ENCODE results near the gene CD79A.

Gene CD79A

DNA sequence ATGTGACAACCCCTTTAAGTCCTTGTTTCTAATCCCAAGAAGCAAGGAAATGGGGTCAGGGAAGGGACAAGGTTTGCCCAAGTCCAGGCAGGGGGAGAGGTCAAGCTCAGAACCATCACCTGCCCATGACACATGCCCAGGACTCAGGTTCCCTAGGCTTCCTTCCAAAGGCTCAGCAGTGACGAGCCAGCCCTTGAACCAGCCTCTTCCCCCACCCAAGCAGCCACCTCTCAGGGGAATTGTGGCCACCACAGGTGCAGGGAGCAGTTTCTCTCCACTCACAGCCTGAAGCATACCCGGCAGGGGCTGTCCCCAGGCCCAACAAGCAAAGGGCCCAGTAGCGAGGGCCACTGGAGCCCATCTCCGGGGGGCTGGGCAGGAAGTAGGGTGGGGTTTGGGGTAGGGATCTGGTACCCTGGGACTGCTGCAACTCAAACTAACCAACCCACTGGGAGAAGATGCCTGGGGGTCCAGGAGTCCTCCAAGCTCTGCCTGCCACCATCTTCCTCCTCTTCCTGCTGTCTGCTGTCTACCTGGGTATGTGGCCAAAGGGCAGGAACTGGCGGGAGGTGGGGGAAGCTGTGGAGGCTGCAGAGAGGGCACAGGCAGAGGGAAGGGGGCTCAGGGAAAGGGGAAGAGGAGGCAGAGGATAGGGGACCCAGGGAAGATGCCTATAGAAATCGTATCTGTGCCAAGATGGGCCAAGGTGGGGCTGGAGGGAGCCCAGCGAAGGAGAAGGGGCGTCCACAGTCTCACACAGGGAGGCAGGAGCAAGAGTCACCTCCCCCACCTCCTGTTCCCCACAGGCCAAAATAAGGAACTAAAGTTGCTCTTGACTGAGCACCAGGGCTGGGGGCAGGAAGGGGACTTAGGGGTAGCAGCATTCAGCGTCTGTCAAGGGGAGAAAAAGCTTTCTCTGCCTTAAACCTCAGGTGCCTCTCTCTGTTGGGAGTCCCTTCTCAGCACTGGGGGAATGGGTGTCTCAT is at the start of gene CD79A:
TSS of gene CD79A (plus strand) at position 433 of the 986 bp plus-strand sequence. CDS start at position 459, 26 bp downstream.
- no peak for DNase-seq

DNA sequence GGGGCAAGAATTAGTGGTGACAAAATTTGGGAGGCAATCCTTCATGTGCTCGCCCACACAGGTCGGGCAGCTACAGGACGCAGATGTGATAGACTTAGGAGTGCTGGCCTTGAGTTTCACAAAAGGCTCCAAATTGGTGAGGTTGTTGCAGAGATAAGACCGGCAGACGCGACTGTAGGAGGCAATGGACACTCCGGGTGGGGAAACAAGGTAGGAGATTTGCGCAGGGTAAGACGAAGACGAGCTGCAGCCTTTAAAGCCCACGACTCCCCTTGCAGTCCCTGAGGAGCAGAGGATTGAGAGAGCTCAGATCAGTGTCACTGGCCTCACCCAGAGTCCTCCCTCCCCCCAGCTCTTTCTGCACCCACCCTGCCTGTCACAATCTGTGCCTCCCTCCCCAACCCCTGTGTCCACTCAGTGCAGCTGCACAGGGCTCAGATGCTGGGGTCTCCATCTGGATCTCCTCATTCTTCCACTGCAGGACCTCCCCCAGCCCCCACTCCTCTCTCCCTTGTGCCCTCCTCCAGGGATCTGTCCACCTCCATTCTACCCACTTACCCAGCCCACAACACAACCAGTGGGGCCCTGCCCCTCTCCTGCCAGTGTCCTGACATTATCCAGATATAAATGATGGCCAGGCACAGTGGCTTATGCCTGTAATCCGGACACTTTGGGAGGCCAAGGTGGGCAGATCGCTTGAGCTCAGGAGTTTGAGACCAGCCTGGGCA is 38.9 kb upstream of the CD79A start:
- DNase-seq: no peak

- no peak for DNase-seq
Observed at GRCh38 chr19:41839211-41839610, 37.9 kb upstream of the CD79A start.

DNA sequence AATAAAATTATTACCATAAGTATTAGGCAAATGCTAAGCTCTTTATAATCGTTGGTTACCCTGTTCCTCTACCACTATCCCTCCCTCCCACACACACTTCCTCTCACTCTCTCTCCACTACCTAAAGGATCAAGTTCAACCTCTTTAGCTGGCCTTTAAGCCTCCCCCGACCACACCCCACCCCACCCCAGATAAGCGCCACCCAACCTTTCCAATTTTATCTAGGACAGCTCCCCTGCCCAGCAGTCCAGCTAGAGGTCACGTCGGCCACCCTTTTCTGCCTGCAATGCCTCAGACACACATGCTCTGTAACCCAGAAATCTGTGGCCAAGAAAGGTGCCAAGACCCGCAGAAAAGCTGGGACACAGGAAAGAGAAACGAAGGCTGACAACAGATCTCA is 33.7 kb upstream of the CD79A start:
- no peak for DNase-seq

GRCh38 chr19:41844601-41845000 is 32.5 kb upstream of the CD79A start, which contains the start of gene LYPD4:
LYPD4 (minus strand) TSS chr19:41844683; CDS start chr19:41839285, 5,398 bp downstream.
- DNase-seq: no peak

- no peak for DNase-seq
Observed at GRCh38 chr19:41845001-41845050, 32.3 kb upstream of the CD79A start, which contains the start of gene DMRTC2. DMRTC2 (plus strand) TSS chr19:41845042; CDS start chr19:41847429, 2,387 bp downstream.

DNA sequence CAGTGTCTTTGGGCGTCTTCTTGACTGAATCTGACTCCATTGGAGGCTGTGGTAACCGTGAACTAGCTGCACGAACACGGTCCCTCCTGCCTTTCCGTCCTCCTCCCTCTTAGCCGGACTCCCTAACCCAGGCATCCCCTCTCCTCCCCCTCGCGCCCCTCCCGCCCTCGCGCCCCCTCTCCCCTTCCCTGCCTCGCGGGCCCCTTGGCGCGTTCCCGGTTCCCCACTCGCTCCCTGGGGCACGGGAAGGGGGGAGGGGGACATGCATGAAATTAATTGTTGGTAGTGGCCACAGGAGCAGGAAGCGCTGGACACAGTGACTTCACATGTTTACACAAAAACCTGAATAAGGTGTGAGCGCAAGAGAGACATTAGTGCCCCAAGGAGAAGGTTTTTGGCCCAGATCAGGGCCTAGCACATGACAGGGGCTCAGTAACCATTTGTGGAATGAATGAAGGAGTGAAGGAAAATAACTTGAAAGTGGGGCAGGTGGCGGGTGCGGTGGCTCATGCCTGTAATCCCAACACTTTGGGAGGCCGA is 32.0 kb upstream of the CD79A start:
- no peak for DNase-seq

DNA sequence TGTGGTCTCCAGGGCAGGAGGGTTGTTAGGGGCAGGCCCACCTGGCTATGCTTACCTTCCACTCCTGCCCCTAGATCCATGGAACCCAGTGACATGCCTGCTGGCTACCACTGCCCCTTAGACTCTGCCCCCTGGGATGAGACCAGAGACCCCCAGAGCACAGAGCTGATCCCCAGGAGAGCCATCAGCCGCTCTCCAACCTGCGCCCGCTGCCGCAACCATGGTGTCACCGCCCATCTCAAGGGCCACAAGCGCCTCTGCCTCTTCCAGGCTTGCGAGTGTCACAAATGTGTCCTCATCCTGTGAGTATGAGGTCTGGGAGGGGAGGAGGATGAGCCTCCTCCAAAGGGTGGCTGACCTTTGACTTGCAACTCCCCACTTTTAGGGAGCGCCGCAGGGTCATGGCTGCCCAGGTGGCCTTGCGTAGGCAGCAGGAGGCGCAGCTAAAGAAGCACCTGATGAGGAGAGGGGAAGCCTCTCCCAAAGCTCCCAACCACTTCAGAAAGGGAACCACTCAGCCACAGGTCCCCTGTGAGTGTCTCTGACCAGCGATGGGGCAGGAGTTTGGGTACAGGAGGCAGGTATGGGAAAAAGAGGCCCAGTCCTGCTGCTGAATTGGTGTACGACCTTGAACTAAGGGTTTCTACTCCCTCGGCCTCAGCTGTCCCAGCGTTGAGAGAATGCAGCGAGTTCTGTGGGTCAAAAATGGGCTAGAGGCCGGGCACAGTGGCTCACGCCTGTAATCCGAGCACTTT is 29.6 kb upstream of the CD79A start:
- DNase-seq: no peak

GRCh38 chr19:41848666-41849065 is 28.4 kb upstream of the CD79A start:
- DNase-seq: no peak

GRCh38 chr19:41849067-41849466 is 28.0 kb upstream of the CD79A start:
- no peak for DNase-seq

DNA sequence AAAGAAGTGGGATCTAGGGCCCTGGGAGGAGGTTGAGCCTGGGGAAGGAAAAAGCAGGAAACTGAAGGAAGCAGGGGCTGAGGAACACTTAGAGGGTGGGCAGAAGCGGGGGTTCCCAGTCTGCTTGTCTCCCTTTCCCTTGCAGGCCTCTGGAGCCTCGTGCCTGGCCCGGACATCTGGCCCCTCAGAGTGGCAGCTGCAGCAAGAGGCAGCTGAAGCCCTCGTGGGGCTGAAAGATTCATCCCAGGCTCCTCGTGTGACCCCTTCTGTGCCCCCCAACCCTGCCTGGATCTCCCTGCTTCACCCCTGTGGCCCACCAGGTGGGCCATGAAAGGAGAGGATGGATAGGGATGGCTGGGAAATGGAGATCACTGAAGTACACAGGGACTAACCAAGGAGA is 26.7 kb upstream of the CD79A start:
- DNase-seq: no peak

GRCh38 chr19:41851456-41851855 is 25.6 kb upstream of the CD79A start:
- DNase-seq: no peak

DNA sequence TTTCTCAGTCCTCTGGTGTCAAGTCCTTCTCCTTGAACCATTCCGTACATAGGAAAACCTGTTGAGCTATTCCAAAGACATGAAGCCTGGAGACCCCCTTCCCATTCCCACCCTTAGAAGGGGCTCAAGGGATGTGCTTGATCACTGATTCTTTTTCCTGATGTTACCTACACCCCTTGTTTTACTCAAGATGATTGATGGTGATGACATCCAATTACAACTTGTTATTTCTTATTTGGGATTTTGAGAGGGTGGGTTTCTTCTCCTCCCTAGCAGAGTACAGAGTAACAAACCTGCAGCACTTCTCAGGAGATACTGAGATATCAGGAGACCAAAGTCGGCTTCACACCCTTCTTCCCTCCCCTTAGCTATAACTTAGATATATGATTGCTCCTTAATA is 23.7 kb upstream of the CD79A start:
- DNase-seq: no peak

GRCh38 chr19:41853768-41854167 is 23.3 kb upstream of the CD79A start:
- DNase-seq: no peak

DNA sequence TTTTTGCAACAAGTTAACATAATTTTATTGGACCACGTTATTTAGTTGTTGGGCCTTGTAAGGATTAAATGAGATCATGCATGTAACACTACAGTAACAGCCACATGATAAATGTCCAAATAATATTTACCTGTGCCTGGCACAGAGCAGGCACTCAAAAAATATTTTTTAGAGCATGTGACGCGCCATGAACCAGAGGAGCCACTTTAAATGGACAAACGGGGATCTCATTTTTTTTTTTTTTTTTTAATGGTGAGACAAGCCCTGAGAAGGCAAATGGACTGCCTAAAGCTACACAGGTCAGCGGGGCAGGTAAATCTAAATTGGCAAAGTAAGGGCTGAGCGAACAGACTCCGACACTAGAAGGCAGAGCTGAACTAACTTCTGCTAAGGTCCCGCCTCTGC is 17.9 kb upstream of the CD79A start:
- DNase-seq: no peak

DNA sequence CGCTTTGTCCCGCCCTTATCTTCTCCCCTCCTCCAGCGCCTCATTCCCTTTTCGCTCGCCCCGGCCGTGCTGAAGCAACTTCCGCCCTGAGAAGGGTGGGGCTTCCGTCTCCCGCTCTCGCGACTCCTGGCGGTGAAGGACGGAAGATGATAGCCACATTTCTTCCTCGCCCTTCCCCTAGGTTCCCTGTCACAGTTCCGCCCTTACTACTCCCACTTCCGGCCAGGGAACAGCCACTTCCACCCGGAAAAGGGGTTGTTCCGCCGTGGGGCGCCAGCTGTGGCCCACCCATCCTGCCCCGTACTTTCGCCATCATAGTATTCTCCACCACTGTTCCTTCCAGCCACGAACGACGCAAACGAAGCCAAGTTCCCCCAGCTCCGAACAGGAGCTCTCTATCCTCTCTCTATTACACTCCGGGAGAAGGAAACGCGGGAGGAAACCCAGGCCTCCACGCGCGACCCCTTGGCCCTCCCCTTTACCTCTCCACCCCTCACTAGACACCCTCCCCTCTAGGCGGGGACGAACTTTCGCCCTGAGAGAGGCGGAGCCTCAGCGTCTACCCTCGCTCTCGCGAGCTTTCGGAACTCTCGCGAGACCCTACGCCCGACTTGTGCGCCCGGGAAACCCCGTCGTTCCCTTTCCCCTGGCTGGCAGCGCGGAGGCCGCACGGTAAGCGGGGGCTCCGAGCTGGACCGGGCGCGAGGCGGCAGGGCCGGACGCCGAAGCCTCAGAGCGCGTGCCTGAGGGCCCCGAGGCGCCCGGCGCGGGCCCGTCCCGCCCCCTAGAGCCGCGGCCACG is 17.3 kb upstream of the CD79A start, which contains the start of gene RPS19:
TSS of gene RPS19 (plus strand) at position 638 of the 801 bp plus-strand sequence. CDS start 520 bp downstream, outside the sequence.
- peak; percentile 98 for DNase-seq

- no peak for DNase-seq
Observed at GRCh38 chr19:41860419-41861115, 16.5 kb upstream of the CD79A start.

GRCh38 chr19:41861116-41861768 is 15.8 kb upstream of the CD79A start:
- DNase-seq: no peak

GRCh38 chr19:41861846-41862245 is 15.2 kb upstream of the CD79A start:
- DNase-seq: no peak

- no peak for DNase-seq
Observed at GRCh38 chr19:41862445-41862986, 14.6 kb upstream of the CD79A start.
